Keratinocyte (primary cell): ENCODE data around the gene CNNM2. TPM values are rescaled to one million over a fixed set of nuclear protein-coding genes. Genes with fewer than 3 reads are reported as not detected.

Experiments used
- DNase-seq: peaks from one replicate; pipeline ENCODE4 v3.0.0-alpha.2; 2011; ENCODE audit warnings: low read depth, missing footprints, low spot score
- FAIRE-seq: peaks from 2 replicates; lab custom pipeline; 2011; peaks lifted over from hg19 to GRCh38; lab: Jason Lieb, UNC
- H2AFZ ChIP-seq: 2 replicates; pipeline ENCODE4 v1.6.0; 2012; ENCODE audit warnings: low read length, control low read depth, inconsistent platforms; ENCODE audit not compliant: control insufficient read depth
- H3K27ac ChIP-seq: 2 replicates; pipeline ENCODE4 v1.5.1; 2011; ENCODE audit warnings: low read length; ENCODE audit not compliant: control insufficient read depth, insufficient read depth
- H3K27me3 ChIP-seq: 3 replicates; pipeline ENCODE4 v1.6.0; 2011; ENCODE audit warnings: low read length; ENCODE audit not compliant: control insufficient read depth, insufficient read depth; ENCODE audit errors: extremely low read depth
- H3K36me3 ChIP-seq, 2 experiments: 2 replicates in 1 of 2; 3 replicates in 1 of 2; pipeline ENCODE4 v1.5.1; 2011; ENCODE audit warnings: low read length in 2 of 2, mild to moderate bottlenecking in 1 of 2; ENCODE audit not compliant: control insufficient read depth in 2 of 2, insufficient read depth in 2 of 2; ENCODE audit errors: extremely low read depth in 1 of 2
- H3K4me1 ChIP-seq: 3 replicates; pipeline ENCODE4 v1.5.1; 2011; ENCODE audit warnings: low read length; ENCODE audit not compliant: control insufficient read depth, insufficient read depth; ENCODE audit errors: extremely low read depth
- H3K4me2 ChIP-seq: 3 replicates; pipeline ENCODE4 v1.6.0; 2011; ENCODE audit warnings: low read depth, low read length; ENCODE audit not compliant: control insufficient read depth, insufficient read depth; ENCODE audit errors: extremely low read depth
- H3K4me3 ChIP-seq, 3 experiments: fragments of 200-600 bp in 1 of 3; sonication (generic) in 1 of 3; 2 replicates in 2 of 3; 3 replicates in 1 of 3; pipeline ENCODE4 v1.5.1; 2011 to 2016; ENCODE audit warnings: low read length in 3 of 3, mild to moderate bottlenecking in 3 of 3, control low read depth in 2 of 3, inconsistent platforms in 1 of 3, low read depth in 1 of 3, mixed read lengths in 1 of 3, mixed run types in 1 of 3, moderate library complexity in 1 of 3; ENCODE audit not compliant: control insufficient read depth in 2 of 3, insufficient read depth in 2 of 3; ENCODE audit errors: extremely low read depth in 1 of 3
- H3K79me2 ChIP-seq: 2 replicates; pipeline ENCODE4 v1.6.0; 2012; ENCODE audit warnings: low read length; ENCODE audit not compliant: control insufficient read depth, insufficient read depth
- H3K9ac ChIP-seq: 3 replicates; pipeline ENCODE4 v1.6.0; 2011; ENCODE audit warnings: low read length; ENCODE audit not compliant: control insufficient read depth, insufficient read depth; ENCODE audit errors: extremely low read depth
- H3K9me1 ChIP-seq: 3 replicates; pipeline ENCODE4 v1.6.0; 2011; ENCODE audit warnings: low read length; ENCODE audit not compliant: control insufficient read depth, insufficient read depth; ENCODE audit errors: extremely low read depth
- H3K9me3 ChIP-seq: 2 replicates; pipeline ENCODE4 v1.5.1; 2012; ENCODE audit warnings: low read depth, low read length; ENCODE audit not compliant: control insufficient read depth
- H4K20me1 ChIP-seq: 3 replicates; pipeline ENCODE4 v1.6.0; 2011; ENCODE audit warnings: low read length; ENCODE audit not compliant: control insufficient read depth, insufficient read depth; ENCODE audit errors: extremely low read depth
- CTCF ChIP-seq, 3 experiments: IDR thresholded peaks in 1 of 3; conservative IDR thresholded peaks in 1 of 3; optimal IDR thresholded peaks in 1 of 3; 2 replicates in 2 of 3; 3 replicates in 1 of 3; pipeline versions ENCODE3 to v1.5.1; 2011; ENCODE audit warnings: low read length in 3 of 3, mild to moderate bottlenecking in 3 of 3, moderate library complexity in 2 of 3, control low read depth in 1 of 3, inconsistent platforms in 1 of 3; ENCODE audit not compliant: insufficient read depth in 2 of 3; ENCODE audit errors: extremely low read depth in 1 of 3
- EZH2 ChIP-seq: IDR thresholded peaks from one replicate; pipeline ENCODE4 v1.6.1; 2012; ENCODE audit warnings: inconsistent platforms, mild to moderate bottlenecking, low read length, moderate library complexity
- dilution Hi-C: fragments of 300-500 bp; cut with MboI; formaldehyde crosslinking; loops from one replicate; pipeline ENCODE4 v1.7.0; 2020; ENCODE audit warnings: low sequenced_read_pairs; ENCODE audit not compliant: extremely low pct_ligation_motif_present
- polyA plus RNA-seq, 5 experiments: library from polyadenylated mRNA; depleted of rRNA in 3 of 5; stranded (reverse) in 3 of 5; stranded (forward) in 1 of 5; unstranded in 1 of 5; fragments of >200 nt; gene quantifications; 1 replicate in 1 of 5; 2 replicates in 3 of 5; 3 replicates in 1 of 5; pipeline versions ENCODE4 v1.2.1 to v1.2.3, GENCODE V29; 2011 to 2012; ENCODE audit warnings: missing spikeins in 2 of 5, low read depth in 1 of 5, low replicate concordance in 1 of 5

CNNM2 gene
- polyA plus RNA-seq, 1 donor (not counting 4 experiments of a cell fraction or from before 2014, with no cell fraction given), result 1.5 TPM

GRCh38 chr10:102945962-102946361, 27.9 kb downstream of the CNNM2 start:
- no peaks in the 10 kb centered on the region for H4K20me1 ChIP-seq
- H3K27ac ChIP-seq, result no peak overlapping the region

GRCh38 chr10:102946992-102947391, 28.9 kb downstream of the CNNM2 start:
- Histone ChIP-seq H3K9me1 (no peaks in the 10 kb centered on the region), H3K27ac (no peak overlapping the region), H4K20me1 (no peaks in the 10 kb centered on the region), H3K9ac (no peak overlapping the region), H3K4me3 (no peak overlapping the region), H3K4me1 (no peaks in the 10 kb centered on the region), H3K4me2 (no peak overlapping the region), H2AFZ (no peak overlapping the region), H3K27me3 (no peaks in the 10 kb centered on the region), H3K79me2 (no peaks in the 10 kb centered on the region), H3K9me3 (no peaks in the 10 kb centered on the region), H3K36me3 (no peaks in the 10 kb centered on the region)
- dilution Hi-C loops, result no loop called here
- DNase-seq (no peak), FAIRE-seq (no peak)
- TF ChIP-seq CTCF (optimal IDR thresholded peaks at IDR 0.05 in 1 of 3, IDR thresholded peaks at IDR 0.05 in 1 of 3, conservative IDR thresholded peaks at IDR 0.05 in 1 of 3; ENCODE audit: extremely low read depth in 1 of 3, insufficient read depth in 2 of 3, low read length in 3 of 3) (no peak), EZH2 (no peak)

More at GRCh38 chr10:102945962-102946361, 27.9 kb downstream of the CNNM2 start:
- Histone ChIP-seq H3K9me3 (no peaks in the 10 kb centered on the region), H3K4me3 (no peak overlapping the region), H3K27me3 (no peaks in the 10 kb centered on the region), H3K4me2 (no peak overlapping the region), H2AFZ (no peak overlapping the region), H3K79me2 (no peaks in the 10 kb centered on the region), H3K9ac (no peak overlapping the region), H3K4me1 (no peaks in the 10 kb centered on the region), H3K9me1 (no peaks in the 10 kb centered on the region), H3K36me3 (no peaks in the 10 kb centered on the region)
- DNase-seq (no peak), FAIRE-seq (no peak)
- no peak for TF ChIP-seq CTCF (optimal IDR thresholded peaks at IDR 0.05 in 1 of 3, IDR thresholded peaks at IDR 0.05 in 1 of 3, conservative IDR thresholded peaks at IDR 0.05 in 1 of 3; ENCODE audit: extremely low read depth in 1 of 3, insufficient read depth in 2 of 3, low read length in 3 of 3)
- no peak for TF ChIP-seq EZH2
- dilution Hi-C loops, result no loop called here
